CD4-positive, alpha-beta memory T cell (primary cell): ENCODE data around the gene ARHGAP42. TPM values are rescaled to one million over a fixed set of nuclear protein-coding genes. Genes with fewer than 3 reads are reported as not detected.

ENCODE experiments used
- CTCF ChIA-PET: fragments of 350-600 bp; sonication (Branson Sonifier 250); formaldehyde crosslinking; loops from one replicate; lab custom pipeline; 2021; ENCODE audit warnings: inconsistent platforms; ENCODE audit not compliant: partially characterized antibody; lab: Charles Lee
- POLR2A ChIA-PET: fragments of 350-600 bp; sonication (Branson Sonifier 250); formaldehyde crosslinking; loops from one replicate; lab custom pipeline; 2021; ENCODE audit not compliant: partially characterized antibody; lab: Charles Lee
- DNase-seq, 5 donors: peaks; one replicate each; pipeline versions ENCODE4 v3.0.0 to v3.0.0-alpha.2; 2020 to 2022; ENCODE audit warnings: mixed read lengths in 1 of 5
- H3K27ac ChIP-seq: one replicate; pipeline ENCODE4 v1.7.0; 2013; ENCODE audit warnings: low read depth, low read length
- H3K27me3 ChIP-seq: 2 replicates; pipeline ENCODE4 v1.7.0; 2013; ENCODE audit warnings: mild to moderate bottlenecking, low read length, moderate library complexity; ENCODE audit not compliant: insufficient read depth
- H3K36me3 ChIP-seq: 2 replicates; pipeline ENCODE4 v1.7.0; 2013; ENCODE audit warnings: mild to moderate bottlenecking, low read length, moderate library complexity; ENCODE audit not compliant: insufficient read depth
- H3K4me1 ChIP-seq: 2 replicates; pipeline ENCODE4 v1.7.0; 2013; ENCODE audit warnings: mild to moderate bottlenecking, low read length, moderate library complexity; ENCODE audit not compliant: insufficient read depth
- H3K4me3 ChIP-seq, 2 donors: one replicate each; pipeline ENCODE4 v1.7.0; 2013; ENCODE audit warnings: low read length in 2 of 2, mild to moderate bottlenecking in 1 of 2
- H3K9me3 ChIP-seq, 2 donors: one replicate each; pipeline ENCODE4 v1.7.0; 2013; ENCODE audit warnings: low read length in 2 of 2, control low read depth in 1 of 2; ENCODE audit not compliant: control insufficient read depth in 1 of 2
- H3K27ac Mint-ChIP-seq, 7 donors: one replicate each; pipeline ENCODE4 v1.8.0; 2020 to 2021; ENCODE audit warnings: mixed read lengths in 7 of 7, mild to moderate bottlenecking in 6 of 7, inconsistent platforms in 3 of 7, moderate library complexity in 3 of 7
- H3K27me3 Mint-ChIP-seq, 2 donors: one replicate each; pipeline ENCODE4 v1.8.0; 2020 to 2021; ENCODE audit warnings: mixed read lengths in 2 of 2
- H3K36me3 Mint-ChIP-seq, 2 donors: one replicate each; pipeline ENCODE4 v1.8.0; 2020 to 2021; ENCODE audit warnings: mixed read lengths in 2 of 2, inconsistent platforms in 1 of 2, mild to moderate bottlenecking in 1 of 2
- H3K4me1 Mint-ChIP-seq, 4 donors: one replicate each; pipeline ENCODE4 v1.8.0; 2020 to 2021; ENCODE audit warnings: mixed read lengths in 4 of 4, mild to moderate bottlenecking in 1 of 4
- H3K4me3 Mint-ChIP-seq, 8 donors: one replicate each; pipeline ENCODE4 v1.8.0; 2020 to 2021; ENCODE audit warnings: mixed read lengths in 8 of 8, mild to moderate bottlenecking in 7 of 8, moderate library complexity in 6 of 8, inconsistent platforms in 3 of 8
- H3K9me3 Mint-ChIP-seq, 8 donors: one replicate each; pipeline ENCODE4 v1.8.0; 2020 to 2021; ENCODE audit warnings: mixed read lengths in 8 of 8, mild to moderate bottlenecking in 5 of 8, inconsistent platforms in 3 of 8, moderate library complexity in 1 of 8
- intact Hi-C: fragments of 100-400 bp; cut with micrococcal nuclease; formaldehyde crosslinking; loops from one replicate; pipeline ENCODE4 v1.15.1; 2023
- polyA plus RNA-seq, 2 donors: library from polyadenylated mRNA; unstranded; fragments of 300-500 nt; fragmentation: Illumina TruSeq; gene quantifications; one replicate each; pipeline ENCODE4 v1.2.3, GENCODE V29; 2021
- total RNA-seq, 2 experiments: library from RNA; stranded (reverse); gene quantifications; one replicate each; pipeline ENCODE4 v1.2.3, GENCODE V29; 2021

The ARHGAP42 gene
- total and polyA plus RNA-seq, 4 experiments from 2014 or later = not detected

- Mint-ChIP-seq H3K36me3 (no peaks in the 10 kb centered on the region), H3K4me1 (no peaks in the 10 kb centered on the region), H3K27ac (no peak overlapping the region), H3K9me3 (peaks cover 0 to 8% (median 3%) of the 10 kb centered on the region in 8 donors), H3K27me3 (no peaks in the 10 kb centered on the region), H3K4me3 (no peak overlapping the region)
- Histone ChIP-seq H3K4me3 (no peak overlapping the region), H3K27me3 (no peaks in the 10 kb centered on the region), H3K27ac (no peak overlapping the region), H3K36me3 (no peaks in the 10 kb centered on the region), H3K9me3 (no peaks in the 10 kb centered on the region), H3K4me1 (no peaks in the 10 kb centered on the region)
- DNase-seq = no peak
- ChIA-PET CTCF (no interaction called here), POLR2A (no interaction called here)
- intact Hi-C loops = no loop called here
Measured at GRCh38 chr11:100709233-100709957, 22.3 kb downstream of the ARHGAP42 start.

- Histone ChIP-seq H3K4me3 (no peak overlapping the region), H3K27ac (no peak overlapping the region), H3K36me3 (no peaks in the 10 kb centered on the region), H3K9me3 (no peaks in the 10 kb centered on the region), H3K27me3 (no peaks in the 10 kb centered on the region), H3K4me1 (no peaks in the 10 kb centered on the region)
- Mint-ChIP-seq H3K27ac (no peak overlapping the region), H3K9me3 (peaks cover 0 to 12% (median 3%) of the 10 kb centered on the region in 8 donors), H3K4me3 (no peak overlapping the region), H3K27me3 (no peaks in the 10 kb centered on the region), H3K4me1 (no peaks in the 10 kb centered on the region), H3K36me3 (no peaks in the 10 kb centered on the region)
- CTCF ChIA-PET = no interaction called here
- intact Hi-C loops = no loop called here
- POLR2A ChIA-PET = no interaction called here
- no peak for DNase-seq
Measured at GRCh38 chr11:100711984-100712383, 24.9 kb downstream of the ARHGAP42 start.

GRCh38 chr11:100712583-100712982 lies 25.5 kb downstream of the ARHGAP42 start:
- Mint-ChIP-seq H3K4me1 (no peaks in the 10 kb centered on the region), H3K9me3 (peaks cover 0 to 12% (median 3%) of the 10 kb centered on the region in 8 donors), H3K4me3 (no peak overlapping the region), H3K27me3 (no peaks in the 10 kb centered on the region), H3K36me3 (no peaks in the 10 kb centered on the region), H3K27ac (no peak overlapping the region)
- ChIA-PET CTCF (no interaction called here), POLR2A (no interaction called here)
- Histone ChIP-seq H3K4me3 (no peak overlapping the region), H3K27me3 (no peaks in the 10 kb centered on the region), H3K4me1 (no peaks in the 10 kb centered on the region), H3K27ac (no peak overlapping the region), H3K36me3 (no peaks in the 10 kb centered on the region), H3K9me3 (no peaks in the 10 kb centered on the region)
- intact Hi-C loops = no loop called here
- DNase-seq = no peak

GRCh38 chr11:100715165-100715761 lies 28.2 kb downstream of the ARHGAP42 start:
- no peaks in the 10 kb centered on the region for H3K27me3 Mint-ChIP-seq

GRCh38 chr11:100716838-100717237 lies 29.8 kb downstream of the ARHGAP42 start:
- no peak for DNase-seq
- peaks cover 0 to 7% (median 3%) of the 10 kb centered on the region in 8 donors for H3K9me3 Mint-ChIP-seq
- Histone ChIP-seq H3K27ac (no peak overlapping the region), H3K36me3 (no peaks in the 10 kb centered on the region), H3K4me3 (no peak overlapping the region), H3K9me3 (no peaks in the 10 kb centered on the region), H3K4me1 (no peaks in the 10 kb centered on the region), H3K27me3 (no peaks in the 10 kb centered on the region)
- H3K4me1 Mint-ChIP-seq = no peaks in the 10 kb centered on the region
- CTCF ChIA-PET = no interaction called here
- intact Hi-C loops = no loop called here
- no peaks in the 10 kb centered on the region for H3K27me3 Mint-ChIP-seq
- H3K4me3 Mint-ChIP-seq = no peak overlapping the region
- H3K27ac Mint-ChIP-seq = no peak overlapping the region
- no peaks in the 10 kb centered on the region for H3K36me3 Mint-ChIP-seq
- POLR2A ChIA-PET = no interaction called here

More at GRCh38 chr11:100715165-100715761, 28.2 kb downstream of the ARHGAP42 start:
- H3K4me3 ChIP-seq = no peak overlapping the region
- DNase-seq = no peak
- H3K9me3 ChIP-seq = no peaks in the 10 kb centered on the region
- no peak overlapping the region for H3K27ac ChIP-seq
- Mint-ChIP-seq H3K27ac (no peak overlapping the region), H3K4me1 (no peaks in the 10 kb centered on the region), H3K36me3 (no peaks in the 10 kb centered on the region), H3K9me3 (peaks cover 0 to 12% (median 3%) of the 10 kb centered on the region in 8 donors), H3K4me3 (no peak overlapping the region)
- H3K27me3 ChIP-seq = no peaks in the 10 kb centered on the region
- H3K36me3 ChIP-seq = no peaks in the 10 kb centered on the region
- POLR2A ChIA-PET = no interaction called here
- H3K4me1 ChIP-seq = no peaks in the 10 kb centered on the region
- CTCF ChIA-PET = interaction anchor here (0.5 kb wide), 1 partner anchor 329 kb away, joined by 3 read pairs; no protein-coding TSS in a partner anchor
- intact Hi-C loops = no loop called here

GRCh38 chr11:100719362-100719761 lies 32.3 kb downstream of the ARHGAP42 start:
- H3K4me1 Mint-ChIP-seq = no peaks in the 10 kb centered on the region
- ChIA-PET CTCF (no interaction called here), POLR2A (no interaction called here)
- H3K36me3 ChIP-seq = no peaks in the 10 kb centered on the region
- H3K27ac ChIP-seq = no peak overlapping the region
- no peak for DNase-seq
- H3K27ac Mint-ChIP-seq = no peak overlapping the region
- no peaks in the 10 kb centered on the region for H3K27me3 ChIP-seq
- H3K4me3 ChIP-seq = no peak overlapping the region
- no peaks in the 10 kb centered on the region for H3K36me3 Mint-ChIP-seq
- intact Hi-C loops = no loop called here
- H3K4me1 ChIP-seq = no peaks in the 10 kb centered on the region
- H3K9me3 Mint-ChIP-seq = peaks cover 0 to 11% (median 1%) of the 10 kb centered on the region in 8 donors
- no peak overlapping the region for H3K4me3 Mint-ChIP-seq
- H3K27me3 Mint-ChIP-seq = no peaks in the 10 kb centered on the region
- no peaks in the 10 kb centered on the region for H3K9me3 ChIP-seq

GRCh38 chr11:100719809-100720221 lies 32.7 kb downstream of the ARHGAP42 start:
- no peaks in the 10 kb centered on the region for H3K4me1 ChIP-seq
- CTCF ChIA-PET = no interaction called here
- no peaks in the 10 kb centered on the region for H3K27me3 ChIP-seq
- H3K36me3 Mint-ChIP-seq = no peaks in the 10 kb centered on the region
- DNase-seq = no peak
- no peak overlapping the region for H3K27ac Mint-ChIP-seq
- H3K27ac ChIP-seq = no peak overlapping the region
- POLR2A ChIA-PET = no interaction called here
- H3K4me3 Mint-ChIP-seq = no peak overlapping the region
- no peaks in the 10 kb centered on the region for H3K4me1 Mint-ChIP-seq
- intact Hi-C loops = no loop called here
- H3K9me3 Mint-ChIP-seq = peaks cover 0 to 14% (median 2%) of the 10 kb centered on the region in 8 donors
- H3K36me3 ChIP-seq = no peaks in the 10 kb centered on the region
- no peaks in the 10 kb centered on the region for H3K27me3 Mint-ChIP-seq
- H3K9me3 ChIP-seq = no peaks in the 10 kb centered on the region
- H3K4me3 ChIP-seq = no peak overlapping the region
